HG02884 (cell line): ENCODE results near the gene CFAP20DC.
A peak's percentile ranks its signal among the peaks of the same experiment; 100 is the strongest.
"Not testable (repeated sequence)": the region's sequence is repeated elsewhere in the genome, so short reads cannot be mapped to it uniquely, and the experiment has no call there.

Experiments
- ATAC-seq: cut with Tn5 transposase; IDR thresholded peaks from one replicate; pipeline ENCODE4 v1.9.1; 2021; ENCODE audit warnings: mild to moderate bottlenecking, moderate library complexity; ENCODE audit not compliant: unreplicated experiment

Gene CFAP20DC

GRCh38 chr3:58967866-58968265 lies 82.0 kb downstream of the CFAP20DC start:
- not testable (repeated sequence) for ATAC-seq

- no peak for ATAC-seq
Measured at GRCh38 chr3:58965865-58966264, 84.0 kb downstream of the CFAP20DC start.

GRCh38 chr3:58963928-58964503 lies 85.8 kb downstream of the CFAP20DC start:
- ATAC-seq: no peak

- no peak for ATAC-seq
Measured at GRCh38 chr3:58962816-58963215, 87.0 kb downstream of the CFAP20DC start.

GRCh38 chr3:58962040-58962651 lies 87.7 kb downstream of the CFAP20DC start:
- ATAC-seq: no peak

GRCh38 chr3:58955308-58955707 lies 94.5 kb downstream of the CFAP20DC start:
- ATAC-seq: no peak

GRCh38 chr3:58953288-58953687 lies 96.5 kb downstream of the CFAP20DC start:
- ATAC-seq: no peak

GRCh38 chr3:58952128-58952917 lies 97.5 kb downstream of the CFAP20DC start:
- ATAC-seq: peak; percentile 73

GRCh38 chr3:58948018-58948417 lies 101.8 kb downstream of the CFAP20DC start:
- ATAC-seq: no peak

- ATAC-seq: no peak
Measured at GRCh38 chr3:58946875-58947274, 103.0 kb downstream of the CFAP20DC start.

GRCh38 chr3:58938057-58938456 lies 111.8 kb downstream of the CFAP20DC start:
- no peak for ATAC-seq

GRCh38 chr3:58924578-58924977 lies 125.2 kb downstream of the CFAP20DC start:
- no peak for ATAC-seq

- ATAC-seq: no peak
Measured at GRCh38 chr3:58900386-58900785, 149.4 kb downstream of the CFAP20DC start.

GRCh38 chr3:58899953-58900298 lies 149.9 kb downstream of the CFAP20DC start:
- peak; percentile 18 for ATAC-seq

GRCh38 chr3:58899159-58899952 lies 150.5 kb downstream of the CFAP20DC start:
- ATAC-seq: peak; percentile 92

GRCh38 chr3:58898513-58898912 lies 151.3 kb downstream of the CFAP20DC start:
- no peak for ATAC-seq

- ATAC-seq: no peak
Measured at GRCh38 chr3:58897646-58898045, 152.2 kb downstream of the CFAP20DC start.

GRCh38 chr3:58895678-58896077 lies 154.1 kb downstream of the CFAP20DC start:
- not testable (repeated sequence) for ATAC-seq

- not testable (repeated sequence) for ATAC-seq
Measured at GRCh38 chr3:58892526-58892925, 157.3 kb downstream of the CFAP20DC start.

- no peak for ATAC-seq
Measured at GRCh38 chr3:58888087-58888486, 161.7 kb downstream of the CFAP20DC start.

- no peak for ATAC-seq
Measured at GRCh38 chr3:58884453-58884852, 165.4 kb downstream of the CFAP20DC start.
